Measurements from ENCODE around the gene FBXO2.

FBXO2 gene

DNA sequence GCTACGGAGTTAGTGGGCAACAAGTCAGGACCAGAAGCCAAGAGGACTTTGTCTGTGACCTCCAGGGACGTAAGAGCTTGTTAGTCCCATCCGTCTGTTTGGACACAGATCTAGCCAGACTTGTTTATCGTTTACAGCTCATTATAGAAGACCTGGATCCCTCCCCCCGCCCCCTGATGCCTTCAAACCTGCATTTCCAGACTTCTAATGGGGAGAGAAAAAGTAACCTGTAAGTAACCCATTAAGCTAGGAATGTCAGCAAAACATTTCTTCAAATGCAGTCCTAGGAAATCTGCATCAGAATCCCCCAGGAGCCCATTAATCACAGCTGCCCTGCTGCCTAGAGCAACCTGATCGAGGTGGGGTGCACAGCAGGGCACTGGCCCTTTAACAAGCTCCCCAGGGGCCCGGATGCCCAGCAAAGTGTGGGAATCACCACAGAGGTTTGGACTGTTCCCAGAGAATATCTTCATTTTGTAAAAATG lies 28.1 kb upstream of the FBXO2 start:
- no peak for DNase-seq (ENCODE audit: low read depth)

DNA sequence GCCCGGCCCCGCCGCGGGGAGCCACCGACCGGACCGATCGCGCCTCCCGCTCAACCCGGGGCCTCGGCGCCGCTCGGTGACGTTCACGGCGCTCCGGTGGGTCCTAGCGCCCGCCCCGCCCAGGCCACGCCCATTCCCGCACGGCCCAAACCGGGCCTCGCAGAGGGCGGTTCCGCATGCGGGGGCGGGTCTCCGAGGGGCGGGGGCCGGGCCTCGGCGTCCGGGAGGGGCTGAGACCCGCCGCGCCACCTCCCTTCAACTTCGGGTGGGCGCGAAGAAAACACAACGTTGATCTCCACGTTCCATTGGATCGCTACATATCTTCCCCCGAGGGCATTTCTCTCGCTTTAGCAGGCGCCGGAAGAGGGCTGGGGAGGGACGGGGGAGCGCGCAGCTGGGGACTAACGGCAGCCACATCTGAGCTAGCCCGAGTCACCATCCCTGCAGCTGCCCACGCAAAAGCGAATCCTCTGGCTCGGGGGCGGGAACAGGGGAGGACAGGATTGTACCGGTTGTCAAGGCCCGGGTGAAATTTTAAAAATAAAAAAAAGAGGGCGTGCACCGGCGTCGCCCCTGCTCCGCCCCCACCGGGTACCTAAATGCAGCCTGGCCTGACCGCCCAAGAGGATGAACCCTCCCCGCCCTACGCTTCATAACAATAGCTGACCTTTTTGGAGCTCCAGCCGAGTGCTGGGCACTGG lies 27.0 kb upstream of the FBXO2 start, which contains the start of gene MAD2L2:
Gene MAD2L2 (minus strand): TSS at position 78 of the 701 bp plus-strand sequence. CDS start 547 bp downstream, outside the sequence.
- DNase-seq (ENCODE audit: low read depth) = peak; percentile 83

DNA sequence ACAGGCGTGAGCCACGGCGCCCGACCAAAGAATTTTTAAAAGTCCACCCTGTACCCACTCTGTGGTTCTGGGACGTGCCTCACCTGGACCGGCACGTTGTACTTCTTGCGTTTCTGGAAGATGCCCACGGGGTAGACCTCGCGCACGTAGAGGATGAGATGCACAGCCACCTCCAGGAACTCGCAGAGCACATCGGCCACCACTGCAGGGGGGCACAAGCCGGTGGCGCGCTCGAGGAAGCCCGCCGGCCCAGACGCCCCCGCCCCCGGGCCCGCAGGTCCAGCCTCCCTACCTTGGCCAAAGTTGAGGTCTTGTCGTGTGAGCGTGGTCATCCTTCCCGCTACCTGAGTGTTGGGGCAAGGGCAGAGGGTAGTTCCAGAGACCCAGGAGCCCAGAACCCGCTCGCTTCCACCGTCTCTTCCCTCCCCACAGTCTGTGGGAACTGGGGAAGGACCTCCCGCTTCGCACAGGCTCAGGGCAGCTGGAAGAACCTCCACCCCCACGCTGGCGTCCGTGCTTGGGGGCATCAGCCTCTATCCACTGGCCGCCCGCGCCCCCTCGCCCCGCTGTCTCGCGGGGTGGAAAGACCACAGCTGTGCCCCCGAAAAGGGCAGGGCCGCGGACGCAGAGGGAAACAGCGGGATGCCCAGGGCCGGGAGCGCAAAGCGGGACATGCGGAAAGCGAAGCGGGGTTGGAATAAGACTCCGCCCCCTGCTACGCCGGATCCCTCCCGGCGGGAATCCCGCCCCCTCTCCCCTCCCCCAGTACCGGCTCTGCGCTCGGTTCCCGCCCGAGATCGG lies 26.2 kb upstream of the FBXO2 start:
- DNase-seq (ENCODE audit: low read depth) = no peak

DNA sequence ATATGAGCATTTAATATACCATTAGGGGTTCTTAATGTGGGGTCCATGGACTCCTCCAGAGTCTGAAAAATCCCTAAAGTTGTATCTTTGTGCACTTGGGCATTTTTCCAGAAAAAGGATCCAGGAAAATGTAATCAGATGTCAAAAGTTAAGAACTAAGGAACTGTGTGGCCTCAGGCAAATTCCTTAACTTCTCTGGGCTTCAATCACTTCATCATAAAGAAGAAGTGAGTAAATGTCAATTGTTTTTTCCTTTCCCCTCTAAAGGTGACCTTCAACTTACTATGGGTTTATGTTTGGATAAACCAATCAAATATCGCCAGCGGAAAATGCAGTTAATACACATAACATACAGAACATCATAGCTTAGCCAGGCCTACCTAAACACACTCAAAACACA lies 24.2 kb upstream of the FBXO2 start:
- DNase-seq (ENCODE audit: low read depth) = no peak

DNA sequence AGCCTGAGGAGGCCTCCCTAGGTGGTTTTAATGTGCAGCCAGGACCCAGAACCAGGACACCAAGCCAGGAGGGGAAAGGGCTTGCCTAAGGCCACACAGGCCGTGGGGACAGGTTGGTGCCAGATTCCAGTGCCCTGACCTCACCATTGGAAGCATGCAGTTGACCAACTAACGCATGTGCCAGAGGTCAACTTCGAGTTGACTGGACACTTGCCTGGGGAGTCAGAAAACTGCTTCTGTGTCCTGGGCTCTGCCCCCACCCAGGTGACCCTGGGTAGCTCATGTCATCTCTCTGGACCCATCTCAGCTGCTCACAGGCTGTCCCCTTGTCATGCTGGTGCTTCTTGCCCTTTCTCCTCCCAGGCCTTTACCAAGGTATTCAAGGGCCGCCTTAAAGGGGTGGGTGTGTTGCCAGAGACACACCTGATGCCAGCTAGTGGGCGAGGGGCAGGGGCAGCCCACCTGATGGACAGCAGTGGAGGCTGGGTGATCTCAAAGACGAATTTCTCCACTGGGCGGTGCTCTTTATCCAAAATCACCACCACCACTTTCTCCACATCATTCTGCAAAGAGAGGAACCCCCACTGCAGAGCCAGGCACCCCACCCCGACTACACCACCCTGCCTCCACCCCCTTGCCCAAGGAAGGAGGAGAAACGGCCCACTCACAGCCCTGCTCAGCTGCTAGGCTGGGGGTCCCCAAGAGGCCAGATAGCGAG lies 22.3 kb upstream of the FBXO2 start:
- DNase-seq (ENCODE audit: low read depth) = no peak

DNA sequence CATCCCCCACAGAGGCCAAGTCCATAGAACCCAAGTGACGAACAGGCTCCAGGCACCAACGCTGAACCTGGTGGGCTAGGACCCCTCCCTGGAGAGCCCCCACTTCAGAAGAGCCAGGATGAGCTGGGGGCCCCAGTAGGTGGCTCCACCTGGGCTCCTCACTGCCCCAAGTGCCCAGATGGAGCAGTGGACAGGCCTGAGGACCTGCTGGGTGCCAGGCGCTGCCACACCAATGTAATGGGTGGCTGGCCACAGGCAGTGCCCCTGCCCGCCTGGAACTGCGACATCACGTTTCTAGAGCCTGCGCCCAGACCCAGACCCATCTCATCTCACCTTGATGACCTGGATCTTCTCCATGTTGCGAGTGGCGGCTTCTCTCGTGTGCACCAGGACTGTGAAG lies 21.1 kb upstream of the FBXO2 start:
- no peak for DNase-seq (ENCODE audit: low read depth)

DNA sequence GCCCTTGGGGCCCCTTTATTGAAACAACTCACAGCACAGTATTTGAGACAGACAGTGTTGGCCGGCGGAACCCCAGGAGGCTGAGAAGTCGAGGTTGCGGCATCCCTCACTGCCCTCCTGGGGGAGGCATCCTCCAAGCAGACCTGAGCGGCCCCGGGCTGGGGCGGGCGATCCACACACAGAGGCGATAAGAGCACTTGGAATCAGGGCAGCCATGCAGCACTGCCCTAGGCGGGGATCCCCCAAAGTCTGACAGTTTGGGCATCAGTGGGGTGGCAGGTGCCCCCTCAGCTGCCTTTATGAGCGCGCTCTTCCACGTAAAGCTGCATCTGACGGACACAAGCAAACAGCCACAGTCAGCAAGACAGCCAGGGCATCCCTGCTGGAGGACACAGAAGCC lies 20.3 kb upstream of the FBXO2 start:
- DNase-seq (ENCODE audit: low read depth) = no peak

DNA sequence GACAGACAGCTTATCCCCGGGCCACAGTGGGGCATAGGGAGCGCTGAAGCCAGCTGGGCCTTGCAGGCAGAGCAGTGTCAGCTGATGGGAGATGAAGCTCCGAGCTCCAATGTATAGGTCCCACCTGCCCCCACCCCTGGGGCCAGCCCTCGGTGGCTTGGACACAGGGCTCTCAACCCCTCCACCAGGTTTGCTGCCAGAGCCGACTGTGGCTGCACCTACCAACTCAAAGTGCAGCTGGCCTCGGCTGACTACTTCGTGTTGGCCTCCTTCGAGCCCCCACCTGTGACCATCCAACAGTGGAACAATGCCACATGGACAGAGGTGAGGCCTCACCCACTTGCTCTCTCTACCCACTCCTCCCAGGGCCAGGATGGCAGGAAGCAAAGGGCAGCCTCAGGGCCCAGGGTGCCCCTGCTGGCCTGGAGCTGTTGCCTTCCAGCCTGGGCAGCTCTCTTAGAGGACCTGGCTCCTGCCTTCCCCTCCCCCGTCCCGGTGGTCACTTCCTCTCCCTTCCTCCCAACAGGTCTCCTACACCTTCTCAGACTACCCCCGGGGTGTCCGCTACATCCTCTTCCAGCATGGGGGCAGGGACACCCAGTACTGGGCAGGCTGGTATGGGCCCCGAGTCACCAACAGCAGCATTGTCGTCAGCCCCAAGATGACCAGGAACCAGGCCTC lies 19.0 kb upstream of the FBXO2 start:
- no peak for DNase-seq (ENCODE audit: low read depth)

DNA sequence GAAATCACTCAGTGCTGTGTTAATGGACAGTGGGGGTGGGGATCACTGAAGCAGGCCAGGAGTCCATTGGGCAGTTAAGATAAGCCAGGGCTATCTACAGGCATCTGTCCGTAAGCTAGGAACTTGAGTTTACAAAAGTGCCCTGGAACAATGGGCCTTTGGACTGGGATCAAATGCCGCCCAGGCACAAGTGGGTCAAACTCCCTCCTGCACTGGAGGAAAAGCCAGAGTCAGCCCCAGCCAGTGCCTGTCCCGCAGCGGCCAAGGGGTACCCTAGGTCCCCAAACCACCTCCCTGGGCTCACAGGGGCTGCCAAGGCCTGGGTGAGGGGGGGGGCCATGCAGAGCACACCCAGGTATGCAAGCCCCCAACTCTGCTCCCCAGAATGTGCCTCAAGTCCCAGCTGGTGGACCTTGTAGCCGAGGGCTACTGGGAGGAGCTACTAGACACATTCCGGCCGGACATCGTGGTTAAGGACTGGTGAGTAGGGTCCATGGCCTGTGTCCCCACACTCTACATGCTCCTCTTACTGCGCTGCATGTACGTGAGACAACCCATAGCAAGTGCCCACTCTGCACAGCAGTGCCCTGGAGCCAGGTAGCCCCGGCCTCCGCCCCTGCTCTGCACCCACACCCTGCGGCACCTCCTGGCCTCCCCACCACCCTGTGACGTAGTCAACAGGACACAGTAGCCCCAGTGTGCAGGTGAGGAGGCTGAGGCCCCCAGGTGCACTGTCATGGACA lies 17.5 kb upstream of the FBXO2 start:
- DNase-seq (ENCODE audit: low read depth) = no peak

DNA sequence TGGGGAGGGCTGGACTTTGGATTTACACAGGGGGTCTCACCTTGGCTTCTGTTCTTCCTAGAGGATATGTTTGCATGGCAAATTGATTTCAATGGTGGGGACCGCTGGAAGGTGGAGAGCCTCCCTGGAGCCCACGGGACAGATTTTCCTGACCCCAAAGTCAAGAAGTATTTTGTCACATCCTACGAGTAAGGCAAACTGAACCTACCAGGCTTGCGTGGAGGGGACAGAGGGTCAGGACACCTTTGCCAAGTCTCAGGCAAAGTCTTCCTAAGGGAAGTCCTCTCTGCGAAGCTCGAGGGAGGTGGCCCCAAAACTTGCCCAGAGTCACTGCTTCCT lies 16.9 kb upstream of the FBXO2 start:
- DNase-seq (ENCODE audit: low read depth) = no peak

DNA sequence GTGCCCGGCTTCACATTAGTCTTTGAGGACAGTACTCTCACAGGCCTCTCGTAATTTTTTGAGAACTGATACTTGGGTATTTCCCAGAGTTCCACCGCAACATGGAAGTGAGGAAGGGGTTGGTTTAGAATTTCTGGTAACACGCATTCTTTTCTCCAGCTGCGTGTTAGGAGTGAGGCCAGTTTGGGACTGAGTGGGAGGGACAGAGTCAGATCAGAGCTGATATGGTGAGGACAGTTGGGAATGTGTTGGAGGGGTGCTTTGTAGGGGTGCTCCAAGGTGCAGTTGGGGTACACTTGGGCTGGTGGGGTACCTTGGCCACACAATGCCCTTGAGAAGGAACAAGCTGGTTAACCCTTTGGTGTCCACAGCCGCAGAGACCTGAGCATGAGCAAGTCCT lies 16.5 kb upstream of the FBXO2 start:
- DNase-seq (ENCODE audit: low read depth) = no peak

DNA sequence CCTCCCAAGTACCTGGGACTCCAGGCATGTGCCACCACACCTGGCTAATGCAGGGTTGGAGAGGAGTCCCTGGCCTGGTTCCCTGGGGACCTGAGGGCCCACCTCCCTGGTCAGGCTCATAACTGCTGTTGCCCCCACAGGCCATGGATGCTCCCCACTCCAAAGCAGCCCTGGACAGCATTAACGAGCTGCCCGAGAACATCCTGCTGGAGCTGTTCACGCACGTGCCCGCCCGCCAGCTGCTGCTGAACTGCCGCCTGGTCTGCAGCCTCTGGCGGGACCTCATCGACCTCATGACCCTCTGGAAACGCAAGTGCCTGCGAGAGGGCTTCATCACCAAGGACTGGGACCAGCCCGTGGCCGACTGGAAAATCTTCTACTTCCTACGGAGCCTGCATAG lies 14.3 kb upstream of the FBXO2 start:
- no peak for DNase-seq (ENCODE audit: low read depth)

DNA sequence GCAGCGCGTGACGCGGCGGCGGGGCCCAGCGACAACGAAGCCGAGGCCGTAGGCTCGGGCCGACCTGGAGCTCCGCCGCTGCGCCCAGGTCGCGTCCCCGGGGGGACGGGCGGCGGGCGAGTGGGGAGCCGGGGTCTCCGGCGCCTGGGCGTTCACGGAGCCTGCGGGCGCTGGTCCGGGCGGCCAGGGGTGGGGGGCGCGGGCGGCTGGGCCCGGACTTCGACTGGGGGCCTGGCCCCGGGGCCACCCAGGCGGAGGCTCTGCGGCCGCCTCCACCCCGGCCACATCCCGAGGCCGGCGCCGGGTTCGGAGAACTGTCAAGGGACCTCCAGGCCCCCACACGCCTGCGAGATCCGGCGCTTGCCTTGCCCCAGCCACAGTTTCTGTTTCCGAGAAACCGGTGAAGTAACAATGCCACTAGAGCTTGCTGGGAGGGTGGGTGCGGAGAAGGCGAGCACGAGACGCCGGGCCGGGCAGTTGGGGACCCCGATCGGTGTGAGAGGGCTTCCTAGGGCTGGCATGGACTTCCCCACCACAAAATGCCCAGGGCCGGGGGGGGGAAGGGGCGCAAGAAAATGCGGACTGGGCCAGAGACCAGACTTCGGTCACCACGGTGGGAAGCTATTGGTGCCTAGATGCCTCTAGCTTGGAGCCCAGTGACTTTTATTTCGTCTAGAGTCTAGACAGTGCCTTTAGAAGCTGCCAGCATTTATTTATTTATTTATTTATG lies 10.3 kb upstream of the FBXO2 start:
- DNase-seq (ENCODE audit: low read depth) = peak; percentile 38

DNA sequence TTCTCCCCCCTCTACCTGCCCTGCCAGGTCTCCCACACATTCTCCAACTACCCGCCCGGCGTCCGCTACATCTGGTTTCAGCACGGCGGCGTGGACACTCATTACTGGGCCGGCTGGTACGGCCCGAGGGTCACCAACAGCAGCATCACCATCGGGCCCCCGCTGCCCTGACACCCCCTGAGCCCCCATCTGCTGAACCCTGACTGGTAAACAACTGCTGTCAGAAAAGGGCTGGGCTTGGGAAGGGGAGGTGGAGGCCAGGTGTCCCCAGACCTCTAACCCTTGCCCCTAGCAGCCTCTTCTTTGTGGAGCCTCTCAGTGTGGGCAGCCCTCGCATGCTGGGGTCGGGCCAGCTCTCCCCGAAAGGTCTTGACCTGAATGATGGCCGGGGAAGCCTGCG lies 6.9 kb upstream of the FBXO2 start:
- no peak for DNase-seq (ENCODE audit: low read depth)

DNA sequence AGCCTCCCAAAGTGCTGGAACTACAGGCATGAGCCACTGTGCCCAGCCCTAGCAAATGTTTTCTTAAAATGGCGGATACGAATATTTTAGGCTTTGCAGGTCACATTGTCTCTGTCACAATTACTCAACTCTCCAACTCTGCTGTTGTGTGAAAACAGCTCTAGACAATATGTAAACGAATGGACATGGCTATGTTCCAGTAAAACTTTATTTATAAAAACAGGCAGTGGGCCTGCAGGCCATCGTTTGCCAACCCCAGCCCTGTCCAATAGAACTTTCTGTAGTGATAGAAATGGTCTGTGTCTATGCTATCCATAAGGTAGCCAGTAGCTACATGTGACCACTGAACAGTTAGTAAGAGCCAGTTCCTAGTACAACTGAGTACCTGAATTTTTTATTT lies 5.5 kb upstream of the FBXO2 start:
- DNase-seq (ENCODE audit: low read depth) = no peak

DNA sequence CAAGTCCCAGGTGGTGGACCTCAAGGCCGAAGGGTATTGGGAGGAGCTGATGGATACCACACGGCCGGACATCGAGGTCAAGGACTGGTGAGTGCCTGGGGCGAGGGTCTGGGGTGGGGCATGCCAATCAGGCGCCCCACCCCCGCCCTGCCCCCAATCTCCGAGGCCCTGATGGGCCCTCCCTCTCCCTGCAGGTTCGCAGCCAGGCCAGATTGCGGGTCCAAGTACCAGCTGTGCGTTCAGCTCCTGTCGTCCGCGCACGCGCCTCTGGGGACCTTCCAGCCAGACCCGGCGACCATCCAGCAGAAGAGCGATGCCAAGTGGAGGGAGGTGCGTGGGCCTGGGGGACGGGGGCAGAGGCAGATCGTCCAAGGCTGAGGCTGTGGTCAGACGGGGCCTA lies 4.3 kb upstream of the FBXO2 start:
- DNase-seq (ENCODE audit: low read depth) = no peak

DNA sequence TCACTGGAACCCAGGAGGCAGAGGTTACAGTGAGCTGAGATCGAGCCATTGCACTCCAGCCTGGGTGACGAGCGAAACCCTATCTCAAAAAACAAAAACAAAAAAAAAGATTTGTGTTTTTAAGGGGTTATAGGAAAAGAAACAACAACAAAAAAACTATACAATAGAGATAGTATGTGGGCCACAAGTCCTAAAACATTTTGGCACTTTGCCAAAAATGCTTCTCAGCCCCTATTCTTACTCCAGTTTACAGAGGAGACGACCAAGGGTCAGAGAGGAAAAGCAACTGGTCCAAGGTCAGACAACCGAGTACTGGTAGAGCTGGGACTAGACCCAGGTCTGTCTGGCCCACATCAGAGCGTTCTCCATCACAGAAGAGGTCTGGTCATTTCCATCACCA lies 3.4 kb upstream of the FBXO2 start:
- no peak for DNase-seq (ENCODE audit: low read depth)

DNA sequence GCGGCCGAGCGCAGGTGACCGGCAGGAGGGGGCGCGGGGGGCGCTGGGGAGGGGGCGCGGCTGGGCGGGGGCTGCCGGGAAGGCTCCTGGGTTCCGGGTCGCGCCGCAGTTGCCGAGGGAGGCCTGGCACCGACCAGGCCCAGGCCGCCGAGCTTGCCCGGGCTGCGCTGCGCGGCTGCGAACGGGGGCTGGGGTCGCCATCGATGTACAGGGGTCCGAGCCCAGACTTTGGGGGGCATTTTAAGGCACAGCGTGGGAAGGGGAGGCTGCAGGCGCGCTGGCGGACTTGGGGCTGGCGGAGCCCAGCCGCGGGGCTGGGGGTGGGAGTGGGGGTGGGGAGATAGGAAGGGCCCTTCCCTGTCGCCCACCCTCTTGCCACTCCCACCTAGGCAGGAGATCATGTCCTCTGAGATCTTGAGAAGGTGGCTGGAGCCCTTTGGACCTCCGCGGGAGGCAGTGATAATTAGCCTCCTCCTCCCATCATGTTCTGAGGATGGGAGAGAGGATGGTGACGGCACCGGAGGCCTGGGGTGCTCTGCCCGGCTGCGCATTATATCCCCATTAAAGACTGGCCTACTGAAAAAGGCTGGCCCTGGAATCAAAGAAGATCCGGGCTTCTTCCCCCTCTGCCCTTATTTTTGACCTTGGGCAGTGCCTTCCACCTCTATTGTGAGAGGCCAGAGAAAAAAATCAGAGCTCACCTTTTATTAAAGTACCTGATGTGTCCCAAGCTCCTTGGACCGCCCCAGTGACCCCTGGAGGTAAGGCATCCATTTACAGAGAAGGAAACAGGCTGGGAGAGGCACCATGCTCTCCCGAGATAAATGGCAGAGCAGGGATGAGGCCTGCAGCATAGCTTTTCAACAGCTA lies 945 bp upstream of the FBXO2 start:
- DNase-seq (ENCODE audit: low read depth) = no peak

DNA sequence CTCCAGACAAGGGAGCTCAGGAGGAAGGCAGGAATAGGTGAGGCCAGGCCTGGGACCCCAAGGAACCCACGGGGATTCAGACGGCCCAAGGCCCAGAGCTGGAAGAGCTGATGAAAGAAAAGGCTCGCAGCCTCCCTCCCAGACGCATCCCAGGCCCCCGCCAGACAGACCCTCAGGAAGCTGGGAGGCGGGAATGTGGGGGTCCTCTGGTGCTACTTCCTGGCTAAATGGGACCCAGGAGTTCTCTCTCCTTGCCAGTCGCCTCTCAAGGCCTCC lies 430 bp downstream of the FBXO2 start:
- no peak for DNase-seq (ENCODE audit: low read depth)

Data from activated T-cell treated with anti-CD3 and anti-CD28 coated beads for 24 hours (primary cell).